Trophoblast cell (in vitro differentiated cells and primary cell): Measurements from ENCODE around the gene SOBP.

Experiments used
- DNase-seq, 2 donors: peaks; one replicate each; pipeline ENCODE4 v3.0.0-alpha.2; 2016
- H2AFZ ChIP-seq: 2 replicates; pipeline ENCODE4 v1.6.1; 2013; ENCODE audit warnings: low read length, moderate library complexity, mild to moderate bottlenecking; ENCODE audit not compliant: insufficient read depth, poor library complexity
- H2AK5ac ChIP-seq: 2 replicates; pipeline ENCODE4 v1.6.1; 2013; ENCODE audit warnings: mild to moderate bottlenecking, low read length
- H2BK120ac ChIP-seq: 2 replicates; pipeline ENCODE4 v1.6.1; 2013; ENCODE audit warnings: low read length, mild to moderate bottlenecking, moderate library complexity; ENCODE audit not compliant: insufficient read depth, poor library complexity
- H2BK12ac ChIP-seq: 2 replicates; pipeline ENCODE4 v1.6.1; 2013; ENCODE audit warnings: mild to moderate bottlenecking, low read length, moderate library complexity
- H2BK5ac ChIP-seq: 2 replicates; pipeline ENCODE4 v1.6.1; 2013; ENCODE audit warnings: low read length, low read depth, moderate library complexity, mild to moderate bottlenecking; ENCODE audit not compliant: poor library complexity
- H3K14ac ChIP-seq: 2 replicates; pipeline ENCODE4 v1.6.1; 2013; ENCODE audit warnings: mild to moderate bottlenecking, low read length
- H3K18ac ChIP-seq: 2 replicates; pipeline ENCODE4 v1.6.1; 2013; ENCODE audit warnings: mild to moderate bottlenecking, low read length
- H3K23ac ChIP-seq: 2 replicates; pipeline ENCODE4 v1.6.1; 2013; ENCODE audit warnings: low read length
- H3K27ac ChIP-seq: 2 replicates; pipeline ENCODE4 v1.5.1; 2013; ENCODE audit warnings: low read depth, mild to moderate bottlenecking, inconsistent platforms, low read length, moderate library complexity
- H3K27me3 ChIP-seq: 2 replicates; pipeline ENCODE4 v1.6.1; 2013; ENCODE audit warnings: inconsistent platforms, mild to moderate bottlenecking, low read length, moderate library complexity; ENCODE audit not compliant: insufficient read depth
- H3K36me3 ChIP-seq, 2 experiments: 1 replicate in 1 of 2; 2 replicates in 1 of 2; pipeline ENCODE4 v1.6.1; 2013; ENCODE audit warnings: low read length in 2 of 2, mild to moderate bottlenecking in 2 of 2, moderate library complexity in 1 of 2; ENCODE audit not compliant: insufficient read depth in 2 of 2, control insufficient read depth in 1 of 2
- H3K4ac ChIP-seq: 2 replicates; pipeline ENCODE4 v1.6.1; 2013; ENCODE audit warnings: low read depth, mild to moderate bottlenecking, low read length, moderate library complexity
- H3K4me1 ChIP-seq, 2 experiments: 1 replicate in 1 of 2; 2 replicates in 1 of 2; pipeline ENCODE4 v1.6.1; 2013; ENCODE audit warnings: low read length in 2 of 2, mild to moderate bottlenecking in 2 of 2, moderate library complexity in 1 of 2; ENCODE audit not compliant: insufficient read depth in 2 of 2, control insufficient read depth in 1 of 2
- H3K4me2 ChIP-seq: 2 replicates; pipeline ENCODE4 v1.6.1; 2013; ENCODE audit warnings: inconsistent platforms, mild to moderate bottlenecking, low read length, moderate library complexity
- H3K4me3 ChIP-seq: 2 replicates; pipeline ENCODE4 v1.5.1; 2013; ENCODE audit warnings: mild to moderate bottlenecking, low read depth, low read length, inconsistent platforms
- H3K79me1 ChIP-seq: one replicate; pipeline ENCODE4 v1.6.1; 2013; ENCODE audit warnings: low read length
- H3K79me2 ChIP-seq: 2 replicates; pipeline ENCODE4 v1.6.1; 2013; ENCODE audit warnings: low read length, mild to moderate bottlenecking; ENCODE audit not compliant: control insufficient read depth, insufficient read depth, poor library complexity
- H3K9ac ChIP-seq: 2 replicates; pipeline ENCODE4 v1.6.1; 2013; ENCODE audit warnings: mild to moderate bottlenecking, low read length
- H3K9me3 ChIP-seq: 2 replicates; pipeline ENCODE4 v1.6.1; 2013; ENCODE audit warnings: low read depth, mild to moderate bottlenecking, control low read depth, inconsistent platforms, low read length; ENCODE audit not compliant: insufficient read depth
- H4K12ac ChIP-seq: 2 replicates; pipeline ENCODE4 v1.6.1; 2013; ENCODE audit warnings: low read depth, mild to moderate bottlenecking, low read length, moderate library complexity
- H4K8ac ChIP-seq: 2 replicates; pipeline ENCODE4 v1.6.1; 2013; ENCODE audit warnings: low read depth, mild to moderate bottlenecking, low read length, moderate library complexity
- H4K91ac ChIP-seq: one replicate; pipeline ENCODE4 v1.6.1; 2013; ENCODE audit warnings: low read depth, mild to moderate bottlenecking, low read length, moderate library complexity
- WGBS: extraction: QIAGEN DNeasy Blood & Tissue Kit; methylation state at CpG from one replicate; pipeline ENCODE4 v1.1.7; 2013; ENCODE audit warnings: missing lambda C conversion rate; ENCODE audit not compliant: insufficient read length, insufficient coverage; ENCODE audit errors: extremely low coverage; 5-methylcytosine and 5-hydroxymethylcytosine counted together

The SOBP gene

GRCh38 chr6:107639511-107639910 is 149.6 kb downstream of the SOBP start:
- H3K18ac ChIP-seq: no peak overlapping the region
- H2BK120ac ChIP-seq: no peak overlapping the region
- H3K4me3 ChIP-seq: no peak overlapping the region
- H4K91ac ChIP-seq: no peak overlapping the region
- no peaks in the 10 kb centered on the region for H3K4me1 ChIP-seq
- H2AK5ac ChIP-seq: no peak overlapping the region
- H3K23ac ChIP-seq: no peak overlapping the region
- no peak overlapping the region for H4K8ac ChIP-seq
- H3K27ac ChIP-seq: no peak overlapping the region
- peaks cover 4% of the 10 kb centered on the region for H3K27me3 ChIP-seq
- H3K79me1 ChIP-seq: no peaks in the 10 kb centered on the region
- H3K9me3 ChIP-seq: no peaks in the 10 kb centered on the region
- H3K4me2 ChIP-seq: no peak overlapping the region
- no peak overlapping the region for H2BK5ac ChIP-seq
- no peaks in the 10 kb centered on the region for H3K36me3 ChIP-seq
- H3K14ac ChIP-seq: no peak overlapping the region
- no peak overlapping the region for H3K4ac ChIP-seq
- WGBS: no CpG with 5 or more reads among the region's 2 CpGs
- no peak overlapping the region for H2AFZ ChIP-seq
- H3K79me2 ChIP-seq: no peaks in the 10 kb centered on the region
- no peak overlapping the region for H2BK12ac ChIP-seq
- no peak overlapping the region for H4K12ac ChIP-seq
- DNase-seq: no peak
- H3K9ac ChIP-seq: no peak overlapping the region

GRCh38 chr6:107641071-107641470 is 151.2 kb downstream of the SOBP start:
- H3K79me1 ChIP-seq: no peaks in the 10 kb centered on the region
- no CpG with 5 or more reads among the region's 1 CpG for WGBS
- no peak overlapping the region for H2BK12ac ChIP-seq
- no peak overlapping the region for H3K4ac ChIP-seq
- H4K91ac ChIP-seq: no peak overlapping the region
- no peaks in the 10 kb centered on the region for H3K9me3 ChIP-seq
- no peaks in the 10 kb centered on the region for H3K36me3 ChIP-seq
- H2BK5ac ChIP-seq: no peak overlapping the region
- no peak overlapping the region for H4K12ac ChIP-seq
- H3K9ac ChIP-seq: no peak overlapping the region
- no peak overlapping the region for H3K23ac ChIP-seq
- H3K18ac ChIP-seq: no peak overlapping the region
- no peak overlapping the region for H2BK120ac ChIP-seq
- no peak overlapping the region for H2AFZ ChIP-seq
- H3K4me3 ChIP-seq: no peak overlapping the region
- H4K8ac ChIP-seq: no peak overlapping the region
- no peak overlapping the region for H3K4me2 ChIP-seq
- no peaks in the 10 kb centered on the region for H3K79me2 ChIP-seq
- no peak for DNase-seq
- no peak overlapping the region for H2AK5ac ChIP-seq
- no peak overlapping the region for H3K27ac ChIP-seq
- H3K27me3 ChIP-seq: no peaks in the 10 kb centered on the region
- no peaks in the 10 kb centered on the region for H3K4me1 ChIP-seq
- no peak overlapping the region for H3K14ac ChIP-seq

DNA sequence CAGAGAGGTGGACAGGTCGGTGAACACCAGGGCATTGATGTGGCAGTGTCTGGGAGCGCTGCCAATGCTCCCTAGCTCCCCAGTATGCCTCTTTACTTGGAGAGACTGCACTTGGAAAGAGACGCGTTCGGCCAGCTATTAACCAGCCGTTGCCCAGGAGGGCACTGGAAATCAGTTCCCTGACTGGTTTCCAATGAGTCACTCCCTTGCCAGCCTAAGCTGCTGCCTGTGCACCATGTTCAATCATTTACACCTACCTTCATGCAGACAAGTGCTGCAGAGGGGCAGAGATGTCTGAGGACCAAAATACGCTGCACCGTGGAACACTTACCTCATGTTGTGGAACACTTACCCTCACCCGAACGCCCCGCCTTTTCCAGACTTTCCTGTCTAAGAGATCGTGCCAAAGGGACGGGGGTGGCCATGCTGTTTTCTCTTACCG is 151.6 kb downstream of the SOBP start:
- H2AFZ ChIP-seq: no peak overlapping the region
- H2BK120ac ChIP-seq: no peak overlapping the region
- no peak overlapping the region for H3K9ac ChIP-seq
- no peaks in the 10 kb centered on the region for H3K4me1 ChIP-seq
- no peak overlapping the region for H2AK5ac ChIP-seq
- no peaks in the 10 kb centered on the region for H3K36me3 ChIP-seq
- H3K18ac ChIP-seq: no peak overlapping the region
- H3K4me3 ChIP-seq: no peak overlapping the region
- H4K8ac ChIP-seq: no peak overlapping the region
- H3K4me2 ChIP-seq: peak overlapping the region; percentile 12
- no peaks in the 10 kb centered on the region for H3K79me2 ChIP-seq
- H3K9me3 ChIP-seq: no peaks in the 10 kb centered on the region
- no CpG with 5 or more reads among the region's 14 CpGs for WGBS
- H2BK12ac ChIP-seq: no peak overlapping the region
- H3K23ac ChIP-seq: no peak overlapping the region
- H3K79me1 ChIP-seq: no peaks in the 10 kb centered on the region
- no peak overlapping the region for H4K91ac ChIP-seq
- H3K27ac ChIP-seq: no peak overlapping the region
- DNase-seq: no peak
- H3K14ac ChIP-seq: no peak overlapping the region
- H2BK5ac ChIP-seq: no peak overlapping the region
- no peak overlapping the region for H4K12ac ChIP-seq
- H3K27me3 ChIP-seq: no peaks in the 10 kb centered on the region
- no peak overlapping the region for H3K4ac ChIP-seq

GRCh38 chr6:107642095-107642860 is 152.4 kb downstream of the SOBP start:
- H3K4ac ChIP-seq: no peak overlapping the region
- no peaks in the 10 kb centered on the region for H3K36me3 ChIP-seq
- H3K27me3 ChIP-seq: no peaks in the 10 kb centered on the region
- H4K8ac ChIP-seq: no peak overlapping the region
- H3K18ac ChIP-seq: no peak overlapping the region
- H3K27ac ChIP-seq: no peak overlapping the region
- H3K79me1 ChIP-seq: no peaks in the 10 kb centered on the region
- no CpG with 5 or more reads among the region's 3 CpGs for WGBS
- H3K4me3 ChIP-seq: no peak overlapping the region
- no peaks in the 10 kb centered on the region for H3K9me3 ChIP-seq
- H4K91ac ChIP-seq: no peak overlapping the region
- H2BK120ac ChIP-seq: no peak overlapping the region
- no peak overlapping the region for H3K14ac ChIP-seq
- DNase-seq: no peak
- H2AK5ac ChIP-seq: no peak overlapping the region
- H4K12ac ChIP-seq: no peak overlapping the region
- no peak overlapping the region for H3K23ac ChIP-seq
- H3K79me2 ChIP-seq: no peaks in the 10 kb centered on the region
- no peak overlapping the region for H3K4me2 ChIP-seq
- no peaks in the 10 kb centered on the region for H3K4me1 ChIP-seq
- H2BK12ac ChIP-seq: no peak overlapping the region
- no peak overlapping the region for H2AFZ ChIP-seq
- no peak overlapping the region for H2BK5ac ChIP-seq
- no peak overlapping the region for H3K9ac ChIP-seq
